WTC11 (cell line): ENCODE results near the gene EXOC6. TPM values are rescaled to one million over a fixed set of nuclear protein-coding genes. Genes with fewer than 3 reads are reported as not detected.

Source experiments
- ATAC-seq: fragments of 200-7000 bp; cut with Tn5 transposase; 2 replicates; pipeline ENCODE4 v1.10.0; 2021; ENCODE audit warnings: mild to moderate bottlenecking, moderate library complexity
- CTCF ChIA-PET: fragments of 300-600 bp; sonication (Branson Sonifier 250); formaldehyde crosslinking; loops from one replicate; lab custom pipeline; 2021; ENCODE audit warnings: antibody characterized with exemption; lab: Charles Lee
- POLR2A ChIA-PET: fragments of 350-600 bp; sonication (Branson Sonifier 250); formaldehyde crosslinking; loops from one replicate; lab custom pipeline; 2021; ENCODE audit warnings: antibody characterized with exemption; lab: Charles Lee
- DNase-seq: peaks from one replicate; pipeline ENCODE4 v3.0.0; 2021; ENCODE audit warnings: low spot score
- H3K27ac Mint-ChIP-seq: 2 replicates; pipeline ENCODE4 v1.8.0; 2021; ENCODE audit warnings: mixed read lengths
- H3K27me3 Mint-ChIP-seq: 2 replicates; pipeline ENCODE4 v1.8.0; 2021; ENCODE audit warnings: low read depth, mild to moderate bottlenecking, moderate library complexity, mixed read lengths
- H3K36me3 Mint-ChIP-seq: 2 replicates; pipeline ENCODE4 v1.8.0; 2021; ENCODE audit warnings: mixed read lengths
- H3K4me1 Mint-ChIP-seq: 2 replicates; pipeline ENCODE4 v1.8.0; 2022; ENCODE audit warnings: mixed read lengths
- H3K4me3 Mint-ChIP-seq: 2 replicates; pipeline ENCODE4 v1.8.0; 2021; ENCODE audit warnings: mild to moderate bottlenecking, moderate library complexity, mixed read lengths
- H3K9me3 Mint-ChIP-seq: 2 replicates; pipeline ENCODE4 v1.8.0; 2021; ENCODE audit warnings: mixed read lengths
- AR ChIP-seq: fragments of 250-450 bp; sonication (Bioruptor Pico); IDR thresholded peaks from 2 replicates; pipeline ENCODE4 v1.9.0; 2021; ENCODE audit warnings: mild to moderate bottlenecking
- CTCF ChIP-seq: fragments of 200-600 bp; IDR thresholded peaks from 2 replicates; pipeline ENCODE4 v1.8.0; 2022; ENCODE audit warnings: antibody characterized with exemption
- ERG ChIP-seq: fragments of 250-450 bp; sonication (Bioruptor Pico); IDR thresholded peaks from 2 replicates; pipeline ENCODE4 v1.8.0; 2021; ENCODE audit warnings: mild to moderate bottlenecking
- ETV6 ChIP-seq: sonication (generic); formaldehyde crosslinking; IDR thresholded peaks from 2 replicates; pipeline ENCODE4 v1.8.1; 2022; ENCODE audit warnings: mild to moderate bottlenecking, missing genetic modification reagents
- GABPB1 ChIP-seq: sonication (generic); formaldehyde crosslinking; IDR thresholded peaks from 2 replicates; pipeline ENCODE4 v1.8.1; 2023; ENCODE audit warnings: mild to moderate bottlenecking, missing genetic modification reagents
- GTF2I ChIP-seq: fragments of 250-450 bp; sonication (Bioruptor Pico); conservative IDR thresholded peaks from 2 replicates; pipeline ENCODE4 v1.4.0; 2021; ENCODE audit warnings: mild to moderate bottlenecking
- IRF1 ChIP-seq: sonication (generic); formaldehyde crosslinking; IDR thresholded peaks from 2 replicates; pipeline ENCODE4 v1.8.0; 2023; ENCODE audit warnings: missing genetic modification reagents
- IRF2 ChIP-seq: sonication (generic); formaldehyde crosslinking; IDR thresholded peaks from 2 replicates; pipeline ENCODE4 v1.8.0; 2022; ENCODE audit warnings: low read depth, missing genetic modification reagents, borderline replicate concordance
- JAZF1 ChIP-seq: fragments of 250-450 bp; sonication (Bioruptor Pico); IDR thresholded peaks from 2 replicates; pipeline ENCODE4 v1.9.0; 2021; ENCODE audit warnings: moderate library complexity, mild to moderate bottlenecking, inconsistent platforms
- MAX ChIP-seq: sonication (generic); formaldehyde crosslinking; IDR thresholded peaks from 2 replicates; pipeline ENCODE4 v1.8.0; 2022; ENCODE audit warnings: mild to moderate bottlenecking, missing genetic modification reagents
- NR2C2 ChIP-seq: sonication (generic); formaldehyde crosslinking; IDR thresholded peaks from 2 replicates; pipeline ENCODE4 v1.8.0; 2022; ENCODE audit warnings: mild to moderate bottlenecking, missing genetic modification reagents
- OVOL2 ChIP-seq: fragments of 250-450 bp; sonication (Bioruptor Pico); IDR thresholded peaks from 2 replicates; pipeline ENCODE4 v1.9.0; 2021; ENCODE audit warnings: mild to moderate bottlenecking, borderline replicate concordance
- SOX15 ChIP-seq: fragments of 250-450 bp; sonication (Bioruptor Pico); IDR thresholded peaks from 2 replicates; pipeline ENCODE4 v1.9.0; 2021; ENCODE audit warnings: mild to moderate bottlenecking
- TEAD4 ChIP-seq: sonication (generic); formaldehyde crosslinking; IDR thresholded peaks from 2 replicates; pipeline ENCODE4 v1.8.0; 2022; ENCODE audit warnings: mild to moderate bottlenecking, missing genetic modification reagents
- ZBTB43 ChIP-seq: sonication (generic); formaldehyde crosslinking; IDR thresholded peaks from 2 replicates; pipeline ENCODE4 v1.8.1; 2023; ENCODE audit warnings: mild to moderate bottlenecking, missing genetic modification reagents
- total RNA-seq: library from RNA; stranded (reverse); gene quantifications from 3 replicates; pipeline ENCODE4 v1.2.3, GENCODE V29; 2021
- TF ChIP-seq, protein P1 (sequence below): sonication (generic); formaldehyde crosslinking; IDR thresholded peaks from 2 replicates; pipeline ENCODE4 v1.8.1; 2023; ENCODE audit warnings: mild to moderate bottlenecking, missing genetic modification reagents, borderline replicate concordance
- TF ChIP-seq, protein P2 (sequence below): sonication (generic); formaldehyde crosslinking; conservative IDR thresholded peaks from 2 replicates; pipeline ENCODE4 v1.8.1; 2023; ENCODE audit warnings: mild to moderate bottlenecking, low read depth, missing genetic modification reagents, moderate library complexity
- TF ChIP-seq, protein P3 (sequence below): fragments of 250-450 bp; sonication (Bioruptor Pico); IDR thresholded peaks from 2 replicates; pipeline ENCODE4 v1.9.0; 2021; ENCODE audit warnings: moderate library complexity, mild to moderate bottlenecking, inconsistent platforms, borderline replicate concordance

The EXOC6 gene
- total RNA-seq, 1 experiment from 2014 or later, result 5.0 TPM

DNA sequence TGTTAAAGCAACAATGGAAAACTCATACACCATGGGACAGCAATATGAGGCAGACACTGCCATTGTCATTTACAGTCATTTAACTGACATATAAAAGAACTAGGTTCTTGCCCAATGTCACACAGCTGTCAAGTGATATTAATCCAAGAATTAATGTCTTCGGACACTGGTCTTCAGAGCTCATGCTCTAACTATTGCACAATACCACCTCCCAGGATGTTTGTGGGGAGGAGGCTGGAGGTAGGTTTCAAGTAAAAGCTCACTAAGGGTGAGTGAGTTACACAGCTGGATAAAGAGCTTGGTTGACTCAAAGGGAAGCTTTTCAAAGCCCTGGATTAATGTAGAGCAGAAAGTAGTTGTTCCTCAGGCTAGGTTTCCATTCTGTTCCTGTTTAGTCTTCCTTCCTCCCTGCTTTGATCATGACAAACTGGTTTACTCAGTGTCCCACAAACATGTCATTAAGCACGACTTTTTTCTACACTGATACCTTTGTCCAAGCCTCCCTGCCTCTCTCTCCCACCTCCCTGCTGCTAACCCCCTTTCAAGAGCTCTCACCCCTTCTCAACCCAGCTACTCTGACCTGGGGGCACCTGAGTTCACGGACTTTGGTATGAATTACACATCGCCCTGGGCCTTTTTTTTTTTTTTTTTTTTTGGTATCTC, 987 bp upstream of the EXOC6 start (continued):
- TF ChIP-seq, protein P1, sequence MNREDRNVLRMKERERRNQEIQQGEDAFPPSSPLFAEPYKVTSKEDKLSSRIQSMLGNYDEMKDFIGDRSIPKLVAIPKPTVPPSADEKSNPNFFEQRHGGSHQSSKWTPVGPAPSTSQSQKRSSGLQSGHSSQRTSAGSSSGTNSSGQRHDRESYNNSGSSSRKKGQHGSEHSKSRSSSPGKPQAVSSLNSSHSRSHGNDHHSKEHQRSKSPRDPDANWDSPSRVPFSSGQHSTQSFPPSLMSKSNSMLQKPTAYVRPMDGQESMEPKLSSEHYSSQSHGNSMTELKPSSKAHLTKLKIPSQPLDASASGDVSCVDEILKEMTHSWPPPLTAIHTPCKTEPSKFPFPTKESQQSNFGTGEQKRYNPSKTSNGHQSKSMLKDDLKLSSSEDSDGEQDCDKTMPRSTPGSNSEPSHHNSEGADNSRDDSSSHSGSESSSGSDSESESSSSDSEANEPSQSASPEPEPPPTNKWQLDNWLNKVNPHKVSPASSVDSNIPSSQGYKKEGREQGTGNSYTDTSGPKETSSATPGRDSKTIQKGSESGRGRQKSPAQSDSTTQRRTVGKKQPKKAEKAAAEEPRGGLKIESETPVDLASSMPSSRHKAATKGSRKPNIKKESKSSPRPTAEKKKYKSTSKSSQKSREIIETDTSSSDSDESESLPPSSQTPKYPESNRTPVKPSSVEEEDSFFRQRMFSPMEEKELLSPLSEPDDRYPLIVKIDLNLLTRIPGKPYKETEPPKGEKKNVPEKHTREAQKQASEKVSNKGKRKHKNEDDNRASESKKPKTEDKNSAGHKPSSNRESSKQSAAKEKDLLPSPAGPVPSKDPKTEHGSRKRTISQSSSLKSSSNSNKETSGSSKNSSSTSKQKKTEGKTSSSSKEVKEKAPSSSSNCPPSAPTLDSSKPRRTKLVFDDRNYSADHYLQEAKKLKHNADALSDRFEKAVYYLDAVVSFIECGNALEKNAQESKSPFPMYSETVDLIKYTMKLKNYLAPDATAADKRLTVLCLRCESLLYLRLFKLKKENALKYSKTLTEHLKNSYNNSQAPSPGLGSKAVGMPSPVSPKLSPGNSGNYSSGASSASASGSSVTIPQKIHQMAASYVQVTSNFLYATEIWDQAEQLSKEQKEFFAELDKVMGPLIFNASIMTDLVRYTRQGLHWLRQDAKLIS (CRISPR knock-in tag), result no peak
- TF ChIP-seq GABPB1 (CRISPR knock-in tag) (no peak), ETV6 (CRISPR knock-in tag) (no peak), IRF1 (CRISPR knock-in tag) (no peak), NR2C2 (no peak)
- TF ChIP-seq, protein P2, sequence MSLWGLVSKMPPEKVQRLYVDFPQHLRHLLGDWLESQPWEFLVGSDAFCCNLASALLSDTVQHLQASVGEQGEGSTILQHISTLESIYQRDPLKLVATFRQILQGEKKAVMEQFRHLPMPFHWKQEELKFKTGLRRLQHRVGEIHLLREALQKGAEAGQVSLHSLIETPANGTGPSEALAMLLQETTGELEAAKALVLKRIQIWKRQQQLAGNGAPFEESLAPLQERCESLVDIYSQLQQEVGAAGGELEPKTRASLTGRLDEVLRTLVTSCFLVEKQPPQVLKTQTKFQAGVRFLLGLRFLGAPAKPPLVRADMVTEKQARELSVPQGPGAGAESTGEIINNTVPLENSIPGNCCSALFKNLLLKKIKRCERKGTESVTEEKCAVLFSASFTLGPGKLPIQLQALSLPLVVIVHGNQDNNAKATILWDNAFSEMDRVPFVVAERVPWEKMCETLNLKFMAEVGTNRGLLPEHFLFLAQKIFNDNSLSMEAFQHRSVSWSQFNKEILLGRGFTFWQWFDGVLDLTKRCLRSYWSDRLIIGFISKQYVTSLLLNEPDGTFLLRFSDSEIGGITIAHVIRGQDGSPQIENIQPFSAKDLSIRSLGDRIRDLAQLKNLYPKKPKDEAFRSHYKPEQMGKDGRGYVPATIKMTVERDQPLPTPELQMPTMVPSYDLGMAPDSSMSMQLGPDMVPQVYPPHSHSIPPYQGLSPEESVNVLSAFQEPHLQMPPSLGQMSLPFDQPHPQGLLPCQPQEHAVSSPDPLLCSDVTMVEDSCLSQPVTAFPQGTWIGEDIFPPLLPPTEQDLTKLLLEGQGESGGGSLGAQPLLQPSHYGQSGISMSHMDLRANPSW, result no peak
- TF ChIP-seq, protein P3, sequence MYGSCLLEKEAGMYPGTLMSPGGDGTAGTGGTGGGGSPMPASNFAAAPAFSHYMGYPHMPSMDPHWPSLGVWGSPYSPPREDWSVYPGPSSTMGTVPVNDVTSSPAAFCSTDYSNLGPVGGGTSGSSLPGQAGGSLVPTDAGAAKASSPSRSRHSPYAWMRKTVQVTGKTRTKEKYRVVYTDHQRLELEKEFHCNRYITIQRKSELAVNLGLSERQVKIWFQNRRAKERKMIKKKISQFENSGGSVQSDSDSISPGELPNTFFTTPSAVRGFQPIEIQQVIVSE (CRISPR knock-in tag), result no peak

GRCh38 chr10:92848037-92848440, 281 bp upstream of the EXOC6 start:
- DNase-seq, result no peak
- peak; percentile 65 for ATAC-seq
- Mint-ChIP-seq H3K4me1 (peaks cover 14% of the 10 kb centered on the region), H3K9me3 (peaks cover 15% of the 10 kb centered on the region), H3K27ac (no peak overlapping the region), H3K27me3 (peaks cover 58% of the 10 kb centered on the region), H3K4me3 (peak overlapping the region; percentile 87), H3K36me3 (no peaks in the 10 kb centered on the region)
- ChIA-PET CTCF (interaction anchor here (0.6 to 2.5 kb wide), 11 partner anchors 9 to 557 kb away, joined by 3 to 35 read pairs (median 4); partner anchors contain the start of gene MARCHF5), POLR2A (interaction anchor here (0.8 kb wide), 1 partner anchor 46 kb away, joined by 3 read pairs; no protein-coding TSS in a partner anchor)
- TF ChIP-seq IRF2 (CRISPR knock-in tag) (no peak), TEAD4 (CRISPR knock-in tag) (no peak), SOX15 (CRISPR knock-in tag) (no peak), OVOL2 (CRISPR knock-in tag) (no peak), AR (CRISPR knock-in tag) (no peak), MAX (CRISPR knock-in tag) (no peak), CTCF (no peak), GTF2I (CRISPR knock-in tag) (no peak), ERG (no peak), GABPB1 (CRISPR knock-in tag) (no peak), JAZF1 (CRISPR knock-in tag) (no peak), ZBTB43 (CRISPR knock-in tag) (no peak)
